Measurements from ENCODE around the gene KIF21B.

- TF ChIP-seq, protein P1, sequence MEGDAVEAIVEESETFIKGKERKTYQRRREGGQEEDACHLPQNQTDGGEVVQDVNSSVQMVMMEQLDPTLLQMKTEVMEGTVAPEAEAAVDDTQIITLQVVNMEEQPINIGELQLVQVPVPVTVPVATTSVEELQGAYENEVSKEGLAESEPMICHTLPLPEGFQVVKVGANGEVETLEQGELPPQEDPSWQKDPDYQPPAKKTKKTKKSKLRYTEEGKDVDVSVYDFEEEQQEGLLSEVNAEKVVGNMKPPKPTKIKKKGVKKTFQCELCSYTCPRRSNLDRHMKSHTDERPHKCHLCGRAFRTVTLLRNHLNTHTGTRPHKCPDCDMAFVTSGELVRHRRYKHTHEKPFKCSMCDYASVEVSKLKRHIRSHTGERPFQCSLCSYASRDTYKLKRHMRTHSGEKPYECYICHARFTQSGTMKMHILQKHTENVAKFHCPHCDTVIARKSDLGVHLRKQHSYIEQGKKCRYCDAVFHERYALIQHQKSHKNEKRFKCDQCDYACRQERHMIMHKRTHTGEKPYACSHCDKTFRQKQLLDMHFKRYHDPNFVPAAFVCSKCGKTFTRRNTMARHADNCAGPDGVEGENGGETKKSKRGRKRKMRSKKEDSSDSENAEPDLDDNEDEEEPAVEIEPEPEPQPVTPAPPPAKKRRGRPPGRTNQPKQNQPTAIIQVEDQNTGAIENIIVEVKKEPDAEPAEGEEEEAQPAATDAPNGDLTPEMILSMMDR (IDR thresholded peaks at IDR 0.05; ENCODE audit: borderline replicate concordance, extremely low read depth, low read length, poor library complexity, severe bottlenecking), result no peak
- no peak for TF ChIP-seq EZH2 (IDR thresholded peaks at IDR 0.05; ENCODE audit: borderline replicate concordance, low read depth, low read length, severe bottlenecking)
Observed at GRCh38 chr1:201013991-201014815, 9.3 kb downstream of the KIF21B start.

All from DND-41 (cell line).